ENCODE measurements around the gene CCNYL1.

GRCh38 chr2:207791579-207792243 is 80.3 kb downstream of the CCNYL1 start:
- TF ChIP-seq POLR2AphosphoS5 (IDR thresholded peaks at IDR 0.05) (no peak), CTCF (IDR thresholded peaks at IDR 0.05 in 8 of 11, conservative IDR thresholded peaks at IDR 0.05 in 3 of 11) (no peak)

Data from spleen (tissue), 7 donors.